MM.1S (cell line): ENCODE data around the gene TOGARAM2.
"Not testable (repeated sequence)": the region's sequence is repeated elsewhere in the genome, so short reads cannot be mapped to it uniquely, and the experiment has no call there.

Experiments
- DNase-seq: peaks from one replicate; pipeline ENCODE4 v3.0.0-alpha.2; 2015
- H2AFZ ChIP-seq: fragments of 300-600 bp; sonication (generic); 2 replicates; pipeline ENCODE4 v1.6.0; 2016; ENCODE audit warnings: antibody characterized with exemption, low read length
- H3F3A ChIP-seq: fragments of 300-600 bp; sonication (generic); 2 replicates; pipeline ENCODE4 v1.6.1; 2016; ENCODE audit warnings: mild to moderate bottlenecking, antibody characterized with exemption, low read length, moderate library complexity, mixed read lengths; ENCODE audit not compliant: insufficient read depth
- H3K27ac ChIP-seq: fragments of 300-600 bp; sonication (generic); 2 replicates; pipeline ENCODE4 v1.5.1; 2016; ENCODE audit warnings: mild to moderate bottlenecking, low read length
- H3K27me3 ChIP-seq: fragments of 300-600 bp; sonication (generic); replicated peaks from 2 replicates; pipeline ENCODE4 v1.6.0; 2016; ENCODE audit warnings: low read length; ENCODE audit not compliant: insufficient read depth
- H3K36me3 ChIP-seq: fragments of 300-600 bp; sonication (generic); replicated peaks from 2 replicates; pipeline ENCODE4 v1.6.1; 2016; ENCODE audit warnings: mild to moderate bottlenecking, low read length, mixed read lengths; ENCODE audit not compliant: insufficient read depth
- H3K4me1 ChIP-seq: fragments of 300-600 bp; sonication (generic); 2 replicates; pipeline ENCODE4 v1.6.1; 2016; ENCODE audit warnings: low read length, mixed read lengths
- H3K4me2 ChIP-seq: fragments of 300-600 bp; sonication (generic); 2 replicates; pipeline ENCODE4 v1.6.0; 2016; ENCODE audit warnings: low read depth, low read length
- H3K4me3 ChIP-seq: fragments of 300-600 bp; sonication (generic); 2 replicates; pipeline ENCODE4 v1.5.1; 2016; ENCODE audit warnings: low read length, mixed read lengths
- H3K79me2 ChIP-seq: fragments of 300-600 bp; sonication (generic); 2 replicates; pipeline ENCODE4 v1.6.1; 2016; ENCODE audit warnings: mixed run types, low read length, mixed read lengths
- H3K9ac ChIP-seq: fragments of 300-600 bp; sonication (generic); 2 replicates; pipeline ENCODE4 v1.6.1; 2016; ENCODE audit warnings: low read length, mixed read lengths
- H3K9me2 ChIP-seq: fragments of 300-600 bp; sonication (generic); replicated peaks from 2 replicates; pipeline ENCODE4 v1.6.1; 2016; ENCODE audit warnings: mild to moderate bottlenecking, low read length, mixed read lengths; ENCODE audit not compliant: insufficient read depth
- H3K9me3 ChIP-seq: fragments of 300-600 bp; sonication (generic); replicated peaks from 2 replicates; pipeline ENCODE4 v1.6.1; 2016; ENCODE audit warnings: mild to moderate bottlenecking, low read length, mixed read lengths; ENCODE audit not compliant: insufficient read depth
- H4K20me1 ChIP-seq: fragments of 300-600 bp; sonication (generic); 2 replicates; pipeline ENCODE4 v1.6.1; 2016; ENCODE audit warnings: mild to moderate bottlenecking, low read length, moderate library complexity, mixed read lengths; ENCODE audit not compliant: insufficient read depth
- EZH2 ChIP-seq: fragments of 300-600 bp; sonication (generic); optimal IDR thresholded peaks from 2 replicates; pipeline ENCODE3; 2017; ENCODE audit warnings: low read depth, mild to moderate bottlenecking, antibody characterized with exemption, low read length, mixed read lengths
- EZH2phosphoT487 ChIP-seq: fragments of 300-600 bp; sonication (generic); IDR thresholded peaks from 2 replicates; pipeline ENCODE4 v1.6.1; 2018; ENCODE audit warnings: antibody characterized with exemption, low read length
- TF ChIP-seq, protein P1 (sequence below): fragments of 300-600 bp; sonication (generic); IDR thresholded peaks from 2 replicates; pipeline ENCODE4 v1.5.1; 2016; ENCODE audit warnings: antibody characterized with exemption, low read length, mixed read lengths

TOGARAM2 gene

DNA sequence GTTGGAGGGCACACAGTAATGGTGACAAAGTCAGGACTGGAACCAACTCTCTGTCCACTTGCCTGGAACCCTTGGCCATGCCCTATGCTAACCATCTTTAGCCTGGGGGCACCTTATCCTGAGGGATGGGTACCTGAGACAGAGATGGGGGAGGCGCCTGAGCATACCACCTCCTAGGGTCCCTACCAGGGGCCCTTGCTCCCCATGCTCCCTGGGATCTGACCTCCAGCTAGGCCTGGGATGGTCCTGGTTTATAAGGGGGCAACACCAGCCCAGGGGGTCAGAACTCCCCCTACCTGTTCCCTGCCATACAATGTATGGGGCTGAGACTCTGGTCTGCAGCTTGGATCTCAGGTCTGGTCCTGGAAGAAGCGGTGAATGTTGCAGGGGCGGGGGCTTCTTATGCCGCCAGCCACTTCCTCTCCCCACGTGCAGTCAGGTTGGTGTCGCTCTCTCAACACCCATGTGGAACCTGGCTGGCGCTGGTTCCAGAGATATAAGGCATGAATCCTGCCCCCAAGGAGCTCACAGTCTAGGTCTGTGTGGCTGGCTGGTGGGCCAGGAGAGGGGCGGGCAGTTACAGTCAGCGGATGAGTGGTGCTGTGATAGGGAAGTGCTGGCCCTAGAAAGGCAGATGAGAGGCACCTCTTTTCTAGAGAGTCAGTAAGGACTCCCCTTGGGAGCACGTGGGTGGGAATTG is 3.8 kb upstream of the TOGARAM2 start:
- no peak for DNase-seq
- H3K4me2 ChIP-seq = no peak overlapping the region
- H3K36me3 ChIP-seq = no peaks in the 10 kb centered on the region

DNA sequence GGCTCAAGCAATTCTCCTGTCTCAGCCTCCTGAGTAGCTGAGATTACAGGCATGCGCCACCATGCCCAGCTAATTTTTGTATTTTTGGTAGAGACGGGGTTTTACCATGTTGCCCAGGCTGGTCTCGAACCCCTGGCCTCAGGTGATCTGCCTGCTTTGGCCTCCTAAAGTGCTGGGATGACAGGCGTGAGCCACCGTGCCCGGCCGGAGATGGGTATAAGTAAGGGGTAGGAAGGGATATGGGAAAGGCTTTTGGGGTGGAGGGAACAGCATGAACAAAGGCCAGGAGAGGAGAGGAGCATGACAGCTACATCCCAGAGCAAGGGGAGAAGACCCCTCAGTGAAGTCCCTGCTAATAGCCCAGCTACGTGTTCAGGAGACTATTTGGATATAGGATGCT is 3.1 kb upstream of the TOGARAM2 start:
- H3K27me3 ChIP-seq, H3F3A ChIP-seq, H4K20me1 ChIP-seq, H3K9me3 ChIP-seq, H3K4me1 ChIP-seq, H3K9ac ChIP-seq, H3K4me2 ChIP-seq, H3K36me3 ChIP-seq, H3K4me3 ChIP-seq, H2AFZ ChIP-seq, H3K9me2 ChIP-seq, H3K27ac ChIP-seq, H3K79me2 ChIP-seq, DNase-seq: not testable (repeated sequence)

More for the DNA sequence above, 3.8 kb upstream of the TOGARAM2 start:
- Histone ChIP-seq H3K9me2 (no peaks in the 10 kb centered on the region), H3K27me3 (no peaks in the 10 kb centered on the region), H3F3A (no peaks in the 10 kb centered on the region), H4K20me1 (no peaks in the 10 kb centered on the region), H3K9ac (no peak overlapping the region), H2AFZ (no peak overlapping the region), H3K9me3 (no peaks in the 10 kb centered on the region), H3K79me2 (no peaks in the 10 kb centered on the region), H3K4me1 (no peaks in the 10 kb centered on the region), H3K27ac (no peak overlapping the region), H3K4me3 (no peak overlapping the region)
- TF ChIP-seq, protein P1, sequence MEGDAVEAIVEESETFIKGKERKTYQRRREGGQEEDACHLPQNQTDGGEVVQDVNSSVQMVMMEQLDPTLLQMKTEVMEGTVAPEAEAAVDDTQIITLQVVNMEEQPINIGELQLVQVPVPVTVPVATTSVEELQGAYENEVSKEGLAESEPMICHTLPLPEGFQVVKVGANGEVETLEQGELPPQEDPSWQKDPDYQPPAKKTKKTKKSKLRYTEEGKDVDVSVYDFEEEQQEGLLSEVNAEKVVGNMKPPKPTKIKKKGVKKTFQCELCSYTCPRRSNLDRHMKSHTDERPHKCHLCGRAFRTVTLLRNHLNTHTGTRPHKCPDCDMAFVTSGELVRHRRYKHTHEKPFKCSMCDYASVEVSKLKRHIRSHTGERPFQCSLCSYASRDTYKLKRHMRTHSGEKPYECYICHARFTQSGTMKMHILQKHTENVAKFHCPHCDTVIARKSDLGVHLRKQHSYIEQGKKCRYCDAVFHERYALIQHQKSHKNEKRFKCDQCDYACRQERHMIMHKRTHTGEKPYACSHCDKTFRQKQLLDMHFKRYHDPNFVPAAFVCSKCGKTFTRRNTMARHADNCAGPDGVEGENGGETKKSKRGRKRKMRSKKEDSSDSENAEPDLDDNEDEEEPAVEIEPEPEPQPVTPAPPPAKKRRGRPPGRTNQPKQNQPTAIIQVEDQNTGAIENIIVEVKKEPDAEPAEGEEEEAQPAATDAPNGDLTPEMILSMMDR = no peak
- TF ChIP-seq EZH2phosphoT487 (no peak), EZH2 (no peak)

DNA sequence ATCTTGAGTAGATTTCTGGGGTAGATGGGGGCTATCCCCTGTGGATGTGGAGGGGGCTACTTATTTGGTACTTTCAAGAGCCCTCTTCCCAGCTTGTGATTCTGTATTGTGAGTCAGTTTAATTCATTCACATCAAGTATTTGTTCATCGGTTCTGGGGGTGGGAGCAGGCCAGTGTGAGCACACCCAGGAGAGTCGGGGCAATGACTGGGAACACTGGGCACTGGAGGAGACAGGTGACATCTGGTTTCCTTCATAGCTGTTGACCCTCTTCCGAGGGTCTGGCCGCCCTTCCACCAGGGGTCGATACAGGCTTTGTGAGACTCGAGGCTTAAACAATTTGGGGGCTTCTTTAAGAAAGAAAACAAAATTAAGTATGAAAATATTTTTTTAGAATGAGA is 2.5 kb upstream of the TOGARAM2 start:
- Histone ChIP-seq H3K9me3 (no peaks in the 10 kb centered on the region), H3F3A (no peaks in the 10 kb centered on the region), H3K4me3 (no peak overlapping the region), H4K20me1 (no peaks in the 10 kb centered on the region), H3K79me2 (no peaks in the 10 kb centered on the region), H3K4me2 (no peak overlapping the region), H2AFZ (no peak overlapping the region), H3K9me2 (no peaks in the 10 kb centered on the region), H3K27me3 (no peaks in the 10 kb centered on the region), H3K27ac (no peak overlapping the region), H3K36me3 (no peaks in the 10 kb centered on the region), H3K9ac (no peak overlapping the region), H3K4me1 (no peaks in the 10 kb centered on the region)
- no peak for DNase-seq
- TF ChIP-seq EZH2 (no peak), EZH2phosphoT487 (no peak)
- TF ChIP-seq, protein P1 = no peak

DNA sequence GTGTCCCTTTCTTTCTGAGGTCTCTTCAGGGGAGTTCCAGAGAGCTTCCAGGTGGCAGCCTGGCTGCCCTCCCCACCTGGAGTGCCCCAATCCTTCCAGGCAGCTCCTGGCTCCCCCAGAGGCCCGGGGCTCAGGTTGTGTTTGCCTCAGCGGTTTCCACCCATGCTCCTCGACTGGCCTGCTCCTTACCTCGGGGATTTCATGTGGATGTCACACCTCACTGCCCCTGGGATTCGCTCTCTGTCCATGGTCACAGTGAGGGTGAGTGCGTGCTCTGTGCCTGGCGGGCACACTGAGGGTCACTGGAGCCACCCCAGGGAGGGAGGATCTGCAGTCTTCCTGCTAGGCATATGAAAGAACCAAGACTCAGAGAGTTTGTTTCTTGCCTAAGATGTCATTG is 2.1 kb upstream of the TOGARAM2 start:
- H3K4me1 ChIP-seq = no peaks in the 10 kb centered on the region
- H3K4me2 ChIP-seq = no peak overlapping the region
- no peaks in the 10 kb centered on the region for H4K20me1 ChIP-seq
- H3K9ac ChIP-seq = no peak overlapping the region
- H3K27ac ChIP-seq = no peak overlapping the region
- H3F3A ChIP-seq = no peaks in the 10 kb centered on the region
- TF ChIP-seq, protein P1 = no peak
- TF ChIP-seq EZH2 = no peak
- no peak for TF ChIP-seq EZH2phosphoT487
- no peaks in the 10 kb centered on the region for H3K9me3 ChIP-seq
- DNase-seq = no peak
- no peak overlapping the region for H3K4me3 ChIP-seq
- H3K79me2 ChIP-seq = no peaks in the 10 kb centered on the region
- no peaks in the 10 kb centered on the region for H3K36me3 ChIP-seq
- H3K9me2 ChIP-seq = no peaks in the 10 kb centered on the region
- H2AFZ ChIP-seq = no peak overlapping the region
- H3K27me3 ChIP-seq = no peaks in the 10 kb centered on the region
